H1 (cell line): ENCODE data around the gene BRD3OS. TPM values are rescaled to one million over a fixed set of nuclear protein-coding genes. Genes with fewer than 3 reads are reported as not detected.

ENCODE experiments used
- BACH1 ChIP-seq: IDR thresholded peaks from 2 replicates; pipeline ENCODE4 v1.6.1; 2012; ENCODE audit warnings: low read length, improper control_type of control experiment
- E2F6 ChIP-seq: IDR thresholded peaks from 2 replicates; pipeline ENCODE4 v1.6.1; 2012; ENCODE audit warnings: inconsistent platforms
- EP300 ChIP-seq, 2 experiments: IDR thresholded peaks; 1 replicate in 1 of 2; 2 replicates in 1 of 2; pipeline ENCODE4 v1.6.1; 2011 to 2012; ENCODE audit warnings: low read depth in 2 of 2, low read length in 2 of 2, mild to moderate bottlenecking in 2 of 2, borderline replicate concordance in 1 of 2, inconsistent platforms in 1 of 2, moderate library complexity in 1 of 2
- HDAC2 ChIP-seq, 2 experiments: fragments of 300-600 bp in 1 of 2; sonication (generic) in 1 of 2; IDR thresholded peaks; 2 replicates each; pipeline ENCODE4 v1.6.1; 2011 to 2012; ENCODE audit warnings: low read depth in 2 of 2, low read length in 2 of 2, mild to moderate bottlenecking in 2 of 2, moderate library complexity in 2 of 2, borderline replicate concordance in 1 of 2, inconsistent platforms in 1 of 2
- JUND ChIP-seq: IDR thresholded peaks from 2 replicates; pipeline ENCODE4 v1.6.1; 2011; ENCODE audit warnings: mild to moderate bottlenecking, improper control_type of control experiment, low read length
- KDM5A ChIP-seq: fragments of 200-600 bp; IDR thresholded peaks from 2 replicates; pipeline ENCODE4 v1.7.1; 2012; ENCODE audit warnings: mild to moderate bottlenecking, low read length, inconsistent platforms, mixed read lengths
- MAX ChIP-seq: IDR thresholded peaks from 2 replicates; pipeline ENCODE4 v1.6.1; 2012; ENCODE audit warnings: inconsistent platforms
- NANOG ChIP-seq: IDR thresholded peaks from 2 replicates; pipeline ENCODE4 v1.6.1; 2011; ENCODE audit warnings: low read length, low read depth, mild to moderate bottlenecking, inconsistent platforms; ENCODE audit not compliant: insufficient read depth, poor library complexity, severe bottlenecking
- POLR2A ChIP-seq, 2 experiments: IDR thresholded peaks; 1 replicate in 1 of 2; 2 replicates in 1 of 2; pipeline ENCODE4 v1.6.1; 2011; ENCODE audit warnings: low read depth in 2 of 2, low read length in 2 of 2, mild to moderate bottlenecking in 2 of 2; ENCODE audit errors: control extremely low read depth in 1 of 2
- RXRA ChIP-seq: IDR thresholded peaks from 2 replicates; pipeline ENCODE4 v1.6.1; 2011; ENCODE audit warnings: low read depth, mild to moderate bottlenecking, low read length, moderate library complexity; ENCODE audit not compliant: insufficient read depth
- SIN3A ChIP-seq, 2 experiments: IDR thresholded peaks in 1 of 2; conservative IDR thresholded peaks in 1 of 2; 2 replicates each; pipeline ENCODE4 v1.6.1; 2011 to 2012; ENCODE audit warnings: low read length in 2 of 2, improper control_type of control experiment in 1 of 2, low read depth in 1 of 2, mild to moderate bottlenecking in 1 of 2
- SP4 ChIP-seq: IDR thresholded peaks from 2 replicates; pipeline ENCODE4 v1.6.1; 2012; ENCODE audit warnings: low read length, inconsistent platforms
- SRF ChIP-seq: IDR thresholded peaks from 2 replicates; pipeline ENCODE4 v1.6.1; 2011; ENCODE audit warnings: mild to moderate bottlenecking, low read depth, low read length, moderate library complexity
- TAF1 ChIP-seq: IDR thresholded peaks from 2 replicates; pipeline ENCODE4 v1.6.1; 2011; ENCODE audit warnings: mild to moderate bottlenecking, low read depth, low read length
- TBP ChIP-seq: IDR thresholded peaks from 2 replicates; pipeline ENCODE4 v1.6.1; 2011; ENCODE audit warnings: low read depth, low read length, improper control_type of control experiment
- USF2 ChIP-seq: IDR thresholded peaks from 2 replicates; pipeline ENCODE4 v1.6.1; 2011; ENCODE audit warnings: low read length, improper control_type of control experiment
- ZNF274 ChIP-seq: IDR thresholded peaks from 2 replicates; pipeline ENCODE4 v1.7.0; 2012; ENCODE audit warnings: low read length, borderline replicate concordance; ENCODE audit errors: extremely low read depth
- polyA plus RNA-seq, 7 experiments: library from polyadenylated mRNA; depleted of rRNA in 3 of 7; stranded (reverse) in 5 of 7; unstranded in 2 of 7; fragments of >200 nt in 5 of 7; fragments of 200-250 nt in 2 of 7; gene quantifications; 1 replicate in 5 of 7; 2 replicates in 1 of 7; 4 replicates in 1 of 7; pipeline versions ENCODE4 v1.2.1 to v1.2.3, GENCODE V29; 2011 to 2013; ENCODE audit warnings: missing spikeins in 2 of 7, mixed read lengths in 2 of 7
- total RNA-seq: library from RNA; stranded (reverse); fragmentation: NEBNext Ultra II Directional; extraction: Animal tissue kit (Norgen Biotek cat#: 25700); gene quantifications from 2 replicates; pipeline ENCODE4 v1.2.1, GENCODE V29; 2021

Gene BRD3OS
- total and polyA plus RNA-seq, 2 of the 8 experiments (the other 6 are each of a cell fraction or from before 2014, with no cell fraction given), result 12.7 to 20.2 TPM

- TF ChIP-seq NANOG (no peak), KDM5A (no peak), POLR2A (IDR thresholded peaks at IDR 0.05; ENCODE audit: control extremely low read depth in 1 of 2, low read depth in 2 of 2, low read length in 2 of 2) (no peak), E2F6 (no peak), USF2 (no peak), RXRA (no peak), BACH1 (no peak), SIN3A (conservative IDR thresholded peaks at IDR 0.05 in 1 of 2, IDR thresholded peaks at IDR 0.05 in 1 of 2; ENCODE audit: low read depth in 1 of 2, low read length in 2 of 2) (peak in 1 of 2 experiments; percentile 67; a peak in 1 of 4 replicates), ZNF274 (no peak), TBP (no peak), EP300 (IDR thresholded peaks at IDR 0.05; ENCODE audit: borderline replicate concordance in 1 of 2, low read depth in 2 of 2, low read length in 2 of 2) (no peak), MAX (peak; percentile 56), JUND (no peak), TAF1 (no peak), SRF (no peak), HDAC2 (IDR thresholded peaks at IDR 0.05; ENCODE audit: borderline replicate concordance in 1 of 2, low read depth in 2 of 2, low read length in 2 of 2) (no peak), SP4 (no peak)
These were observed 30.8 kb upstream of the BRD3OS start (continued) for GRCh38 chr9:133994353-133995011.
